Stomach (tissue), 4 donors: Measurements from ENCODE around the gene EPS8L3.
"Not testable (repeated sequence)": the region's sequence is repeated elsewhere in the genome, so short reads cannot be mapped to it uniquely, and the experiment has no call there.

Experiments used
- POLR2AphosphoS5 ChIP-seq, 3 donors: sonication (generic); formaldehyde crosslinking; IDR thresholded peaks; one replicate each; pipeline ENCODE4 v1.6.1; 2016; ENCODE audit warnings: antibody characterized with exemption in 3 of 3
- TF ChIP-seq, protein P1 (sequence below), 7 experiments: fragments of 450-650 bp in 4 of 7; fragments of 200-600 bp in 3 of 7; sonication (generic) in 3 of 7; IDR thresholded peaks; one replicate each; pipeline ENCODE4 v1.5.1; 2016 to 2019; ENCODE audit warnings: antibody characterized with exemption in 7 of 7, control low read depth in 2 of 7, mild to moderate bottlenecking in 1 of 7

- TF ChIP-seq POLR2AphosphoS5 (IDR thresholded peaks at IDR 0.05): not testable (repeated sequence)
- TF ChIP-seq, protein P1, sequence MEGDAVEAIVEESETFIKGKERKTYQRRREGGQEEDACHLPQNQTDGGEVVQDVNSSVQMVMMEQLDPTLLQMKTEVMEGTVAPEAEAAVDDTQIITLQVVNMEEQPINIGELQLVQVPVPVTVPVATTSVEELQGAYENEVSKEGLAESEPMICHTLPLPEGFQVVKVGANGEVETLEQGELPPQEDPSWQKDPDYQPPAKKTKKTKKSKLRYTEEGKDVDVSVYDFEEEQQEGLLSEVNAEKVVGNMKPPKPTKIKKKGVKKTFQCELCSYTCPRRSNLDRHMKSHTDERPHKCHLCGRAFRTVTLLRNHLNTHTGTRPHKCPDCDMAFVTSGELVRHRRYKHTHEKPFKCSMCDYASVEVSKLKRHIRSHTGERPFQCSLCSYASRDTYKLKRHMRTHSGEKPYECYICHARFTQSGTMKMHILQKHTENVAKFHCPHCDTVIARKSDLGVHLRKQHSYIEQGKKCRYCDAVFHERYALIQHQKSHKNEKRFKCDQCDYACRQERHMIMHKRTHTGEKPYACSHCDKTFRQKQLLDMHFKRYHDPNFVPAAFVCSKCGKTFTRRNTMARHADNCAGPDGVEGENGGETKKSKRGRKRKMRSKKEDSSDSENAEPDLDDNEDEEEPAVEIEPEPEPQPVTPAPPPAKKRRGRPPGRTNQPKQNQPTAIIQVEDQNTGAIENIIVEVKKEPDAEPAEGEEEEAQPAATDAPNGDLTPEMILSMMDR (IDR thresholded peaks at IDR 0.05): not testable (repeated sequence)
Observed at GRCh38 chr1:109702940-109703339, 60.8 kb downstream of the EPS8L3 start.
